SK-N-SH treated with all-trans-retinoic acid at 6 μM for 48 hours (cell line): ENCODE data around the gene REPS2.

ENCODE experiments used
- ATAC-seq: fragments of 200-7000 bp; cut with Tn5 transposase; 3 replicates; pipeline ENCODE4 v1.9.1; 2020; ENCODE audit warnings: mild to moderate bottlenecking, moderate library complexity
- ARNTL ChIP-seq: fragments of 450-650 bp; formaldehyde crosslinking; IDR thresholded peaks from 2 replicates; pipeline ENCODE4 v1.5.0; 2020; ENCODE audit warnings: low read depth, mild to moderate bottlenecking, moderate library complexity, borderline replicate concordance
- CREB5 ChIP-seq: fragments of 250-450 bp; sonication (Bioruptor Pico); IDR thresholded peaks from 2 replicates; pipeline ENCODE4 v1.5.1; 2020; ENCODE audit warnings: low read depth, mild to moderate bottlenecking, moderate library complexity
- CSDC2 ChIP-seq: fragments of 250-450 bp; sonication (Bioruptor Pico); IDR thresholded peaks from 2 replicates; pipeline ENCODE4 v1.5.0; 2020; ENCODE audit warnings: mild to moderate bottlenecking, moderate library complexity
- CSRNP3 ChIP-seq: fragments of 250-450 bp; sonication (Bioruptor Pico); IDR thresholded peaks from 2 replicates; pipeline ENCODE4 v1.5.1; 2021; ENCODE audit warnings: mild to moderate bottlenecking, moderate library complexity
- ESRRG ChIP-seq: fragments of 250-450 bp; sonication (Bioruptor Pico); IDR thresholded peaks from 2 replicates; pipeline ENCODE4 v1.6.1; 2021; ENCODE audit warnings: mild to moderate bottlenecking
- GLIS3 ChIP-seq: fragments of 250-450 bp; sonication (Bioruptor Pico); IDR thresholded peaks from 2 replicates; pipeline ENCODE4 v1.5.0; 2020; ENCODE audit warnings: mild to moderate bottlenecking, moderate library complexity
- ISL1 ChIP-seq: fragments of 250-450 bp; sonication (Bioruptor Pico); IDR thresholded peaks from 2 replicates; pipeline ENCODE4 v2.1.2; 2022; ENCODE audit warnings: mild to moderate bottlenecking, moderate library complexity
- OSR1 ChIP-seq: fragments of 250-450 bp; sonication (Bioruptor Pico); IDR thresholded peaks from 2 replicates; pipeline ENCODE4 v1.8.0; 2022; ENCODE audit warnings: moderate library complexity, mild to moderate bottlenecking, inconsistent platforms
- PATZ1 ChIP-seq: fragments of 250-450 bp; sonication (Bioruptor Pico); IDR thresholded peaks from 2 replicates; pipeline ENCODE4 v1.8.0; 2020; ENCODE audit warnings: mild to moderate bottlenecking, moderate library complexity, borderline replicate concordance
- POU6F1 ChIP-seq: fragments of 250-450 bp; sonication (Bioruptor Pico); IDR thresholded peaks from 2 replicates; pipeline ENCODE4 v1.8.0; 2021; ENCODE audit warnings: low read depth, mild to moderate bottlenecking, moderate library complexity, borderline replicate concordance
- PPARA ChIP-seq: fragments of 250-450 bp; sonication (Bioruptor Pico); IDR thresholded peaks from 2 replicates; pipeline ENCODE4 v1.5.0; 2020; ENCODE audit warnings: mild to moderate bottlenecking, borderline replicate concordance
- TCF4 ChIP-seq: fragments of 250-450 bp; sonication (Bioruptor Pico); IDR thresholded peaks from 2 replicates; pipeline ENCODE4 v1.8.0; 2021; ENCODE audit warnings: mild to moderate bottlenecking, moderate library complexity, borderline replicate concordance
- TOX ChIP-seq: fragments of 250-450 bp; sonication (Bioruptor Pico); IDR thresholded peaks from 2 replicates; pipeline ENCODE4 v1.8.0; 2021; ENCODE audit warnings: mild to moderate bottlenecking, moderate library complexity, borderline replicate concordance
- TSHZ2 ChIP-seq: fragments of 250-450 bp; sonication (Bioruptor Pico); IDR thresholded peaks from 2 replicates; pipeline ENCODE4 v1.5.0; 2020; ENCODE audit warnings: mild to moderate bottlenecking, moderate library complexity
- ZC3H10 ChIP-seq: fragments of 250-450 bp; sonication (Bioruptor Pico); IDR thresholded peaks from 2 replicates; pipeline ENCODE4 v1.5.1; 2021; ENCODE audit warnings: mild to moderate bottlenecking, moderate library complexity
- ZFP3 ChIP-seq: fragments of 250-450 bp; sonication (Bioruptor Pico); IDR thresholded peaks from 2 replicates; pipeline ENCODE4 v1.5.0; 2020; ENCODE audit warnings: mild to moderate bottlenecking, moderate library complexity
- ZFP30 ChIP-seq: fragments of 450-650 bp; formaldehyde crosslinking; IDR thresholded peaks from 2 replicates; pipeline ENCODE4 v1.5.0; 2022; ENCODE audit warnings: mild to moderate bottlenecking, moderate library complexity
- ZNF70 ChIP-seq: fragments of 450-650 bp; formaldehyde crosslinking; IDR thresholded peaks from 2 replicates; pipeline ENCODE4 v1.5.0; 2020; ENCODE audit warnings: mild to moderate bottlenecking, moderate library complexity
- ZNF8 ChIP-seq: fragments of 450-650 bp; formaldehyde crosslinking; IDR thresholded peaks from 2 replicates; pipeline ENCODE4 v1.5.0; 2020; ENCODE audit warnings: mild to moderate bottlenecking, moderate library complexity

Gene REPS2

GRCh38 chrX:17075004-17075403 lies 128.5 kb downstream of the REPS2 start:
- no peak for ATAC-seq
- no peak for TF ChIP-seq OSR1 (CRISPR knock-in tag)
- no peak for TF ChIP-seq CREB5
- no peak for TF ChIP-seq ZC3H10 (CRISPR knock-in tag)
- no peak for TF ChIP-seq ZFP3 (CRISPR knock-in tag)
- TF ChIP-seq ZNF8 (CRISPR knock-in tag) = no peak
- no peak for TF ChIP-seq ZFP30 (CRISPR knock-in tag)
- TF ChIP-seq ARNTL (CRISPR knock-in tag) = no peak
- TF ChIP-seq ZNF70 (CRISPR knock-in tag) = no peak
- TF ChIP-seq GLIS3 = no peak
- no peak for TF ChIP-seq ISL1
- no peak for TF ChIP-seq TSHZ2 (CRISPR knock-in tag)
- no peak for TF ChIP-seq PPARA (CRISPR knock-in tag)

- no peak for ATAC-seq
Observed at GRCh38 chrX:17077361-17077760, 130.9 kb downstream of the REPS2 start.

GRCh38 chrX:17078031-17078720 lies 131.7 kb downstream of the REPS2 start:
- ATAC-seq = peak; percentile 82

More at GRCh38 chrX:17077361-17077760, 130.9 kb downstream of the REPS2 start:
- TF ChIP-seq CSRNP3 (CRISPR knock-in tag) (no peak), PPARA (CRISPR knock-in tag) (no peak), ZNF8 (CRISPR knock-in tag) (no peak), CREB5 (no peak), ZC3H10 (CRISPR knock-in tag) (no peak), GLIS3 (no peak), TCF4 (CRISPR knock-in tag) (no peak), TOX (CRISPR knock-in tag) (no peak)

More at GRCh38 chrX:17078031-17078720, 131.7 kb downstream of the REPS2 start:
- TF ChIP-seq ZNF8 (CRISPR knock-in tag) (no peak), TOX (CRISPR knock-in tag) (no peak), ESRRG (CRISPR knock-in tag) (no peak), ARNTL (CRISPR knock-in tag) (no peak), ZNF70 (CRISPR knock-in tag) (no peak), CSDC2 (CRISPR knock-in tag) (no peak), GLIS3 (no peak), PATZ1 (CRISPR knock-in tag) (no peak), POU6F1 (CRISPR knock-in tag) (no peak), CSRNP3 (CRISPR knock-in tag) (no peak), ISL1 (no peak)
